HG02798 (cell line): ENCODE data around the gene DPYD.
A peak's percentile ranks its signal among the peaks of the same experiment; 100 is the strongest.

ENCODE experiments used
- ATAC-seq: cut with Tn5 transposase; IDR thresholded peaks from one replicate; pipeline ENCODE4 v1.9.1; 2021; ENCODE audit warnings: mild to moderate bottlenecking; ENCODE audit not compliant: unreplicated experiment, poor library complexity

The DPYD gene

DNA sequence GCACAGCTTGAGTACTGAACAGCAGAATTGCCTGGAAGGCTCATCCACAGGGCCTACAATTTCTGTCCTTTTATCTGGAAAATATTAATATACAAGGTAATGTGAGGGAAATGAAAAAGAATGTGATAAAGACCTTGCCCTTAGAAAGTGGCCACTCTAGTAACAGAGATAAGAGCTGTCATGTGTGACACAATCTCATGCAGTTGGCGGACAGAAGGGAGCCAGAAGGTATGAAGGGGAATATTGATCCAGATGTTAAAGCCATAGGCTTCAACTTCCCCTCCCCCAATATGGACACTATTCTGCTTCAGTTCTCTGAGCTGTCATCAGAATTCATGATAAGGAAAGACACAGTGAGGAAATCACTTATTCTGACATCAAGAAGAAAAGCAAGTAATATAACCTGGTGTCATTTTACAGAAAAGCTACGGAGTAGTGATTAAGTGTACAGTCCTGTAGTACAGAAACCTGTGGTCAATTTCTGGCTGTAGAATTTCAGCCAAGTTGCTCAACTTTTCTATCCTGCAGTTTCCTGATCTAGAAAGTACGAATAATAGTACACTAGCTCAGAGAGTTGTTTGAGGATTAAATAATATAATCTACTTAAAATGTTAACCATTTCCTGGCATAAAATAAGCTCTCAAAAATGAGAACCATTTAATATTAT lies 572.1 kb downstream of the DPYD start:
- ATAC-seq: no peak

DNA sequence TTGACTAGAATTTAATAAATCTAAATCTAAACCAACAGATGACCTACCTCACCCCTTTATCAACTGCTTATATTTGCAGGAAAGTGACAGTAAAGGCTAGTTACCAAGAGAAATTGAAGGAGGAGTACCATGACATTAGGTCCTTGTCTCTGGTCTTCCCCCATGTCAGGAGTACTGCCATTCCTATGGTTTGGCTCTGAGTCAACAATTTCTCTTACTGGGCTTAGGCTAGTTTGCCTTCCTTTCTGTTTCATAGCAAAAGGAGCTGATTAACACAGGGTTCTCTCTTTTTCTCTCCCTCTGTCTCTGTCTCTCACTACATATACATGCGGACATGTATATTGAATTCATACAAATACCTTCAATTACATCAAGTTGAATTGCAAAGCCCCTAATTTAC lies 579.9 kb downstream of the DPYD start:
- no peak for ATAC-seq

DNA sequence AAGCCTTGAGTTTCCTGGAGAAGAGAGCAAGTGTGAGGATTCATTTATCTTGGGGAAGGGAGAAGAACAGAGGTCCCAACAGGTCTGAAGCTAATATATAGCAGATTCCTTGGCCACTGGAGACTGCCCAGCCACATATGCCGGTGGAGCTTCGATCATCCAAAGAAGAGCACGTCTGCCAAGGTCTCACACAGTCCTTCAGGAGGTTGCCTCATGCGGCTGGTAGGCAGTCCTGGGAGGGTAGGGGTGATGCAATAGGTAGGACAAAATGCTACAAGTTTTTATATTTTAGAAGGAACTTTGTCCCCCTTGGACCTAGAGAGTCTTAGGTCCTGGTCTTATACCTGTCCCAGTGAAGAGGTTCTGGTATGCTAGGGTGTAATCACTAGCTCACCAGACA lies 582.5 kb downstream of the DPYD start:
- ATAC-seq: no peak

DNA sequence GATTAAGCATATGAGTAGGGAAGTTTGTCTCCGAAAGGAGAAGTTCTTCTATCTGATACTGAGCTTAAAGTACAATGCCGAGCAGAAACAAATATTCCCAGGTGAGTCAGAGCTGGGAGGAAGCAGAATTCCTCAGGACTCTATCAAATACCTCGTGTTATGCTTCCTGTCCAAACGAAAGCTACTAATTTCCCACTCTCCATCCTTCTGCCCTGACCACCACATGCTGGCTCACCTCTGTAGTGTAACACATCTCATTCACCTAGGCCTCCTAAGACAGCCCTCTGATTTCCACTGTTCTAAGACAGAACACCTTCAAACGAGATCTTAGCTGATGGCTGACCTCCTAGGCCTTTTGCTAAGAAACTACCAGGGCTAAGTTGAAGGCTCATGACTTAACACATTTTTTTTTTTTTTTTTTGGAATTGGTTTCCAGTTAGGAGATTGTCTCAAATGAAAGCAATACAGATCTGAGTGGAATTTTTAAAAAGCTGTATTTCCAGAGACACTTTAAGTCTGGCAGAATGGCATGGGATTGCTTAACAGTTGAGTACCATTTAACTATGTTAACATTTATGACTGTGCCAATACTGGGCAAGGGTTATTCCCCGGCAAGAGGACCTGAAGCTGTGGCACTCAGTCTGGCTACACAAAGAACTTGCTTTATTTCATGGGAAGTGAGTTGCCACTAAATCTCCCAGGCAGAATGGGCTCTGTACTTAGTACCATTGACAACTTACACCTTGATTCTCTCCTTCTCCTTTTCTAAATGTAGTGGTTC lies 583.4 kb downstream of the DPYD start:
- ATAC-seq: no peak

DNA sequence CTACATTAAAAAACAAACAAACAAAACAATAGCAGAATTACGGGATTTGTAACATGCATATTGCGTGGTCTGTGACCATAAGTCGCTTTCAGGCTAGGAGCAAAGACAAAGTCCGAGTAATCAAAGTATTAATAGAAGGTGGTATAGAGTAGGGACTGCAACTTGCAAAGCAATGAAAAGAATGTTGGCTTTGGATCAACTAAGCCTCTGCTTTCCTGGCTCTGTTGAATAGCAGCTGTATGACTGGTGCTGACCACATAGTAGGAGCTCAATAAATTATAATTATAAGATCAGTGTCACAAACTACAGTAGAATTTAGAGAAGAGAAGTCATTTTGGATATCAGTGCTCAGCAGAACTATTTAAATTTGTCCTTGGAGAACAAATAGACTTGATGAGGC lies 586.4 kb downstream of the DPYD start:
- no peak for ATAC-seq

DNA sequence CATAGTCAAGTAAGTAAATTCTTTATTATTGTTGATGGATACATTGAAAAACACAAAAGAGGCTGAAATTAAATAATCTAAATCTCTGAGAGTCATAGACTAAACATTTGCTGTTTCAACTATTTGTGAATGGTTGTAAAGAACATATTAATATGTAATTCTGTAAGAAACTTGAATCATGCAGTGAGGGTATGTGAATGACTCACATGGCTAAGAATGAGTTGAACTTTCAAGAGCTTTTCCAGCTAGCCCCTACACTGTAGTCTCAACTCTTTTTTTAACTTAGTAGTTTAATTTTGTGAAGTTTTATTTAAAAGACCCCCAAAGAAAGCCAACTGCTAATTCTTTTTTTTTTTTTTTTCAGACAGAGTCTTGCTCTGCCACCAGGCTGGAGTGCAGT lies 588.1 kb downstream of the DPYD start:
- ATAC-seq: no peak

DNA sequence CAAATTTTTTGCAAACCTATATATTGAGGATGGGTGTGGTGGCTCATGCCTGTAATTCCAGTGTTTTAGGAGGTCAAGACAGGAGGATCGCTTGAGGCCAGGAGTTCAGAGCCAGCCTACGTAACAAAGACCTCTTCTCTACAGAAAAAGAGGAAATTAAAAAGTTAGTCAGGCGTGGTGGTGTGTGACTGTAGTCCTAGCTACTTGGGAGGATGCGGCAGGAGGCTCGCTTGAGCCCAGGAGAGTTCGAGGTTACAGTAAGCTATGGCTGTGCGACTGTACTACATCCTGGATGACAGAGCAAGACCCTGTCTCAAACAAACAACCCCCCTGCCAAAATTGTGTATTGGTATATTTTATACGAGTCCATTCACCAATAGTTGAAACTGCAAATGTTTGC lies 589.7 kb downstream of the DPYD start:
- ATAC-seq: no peak

DNA sequence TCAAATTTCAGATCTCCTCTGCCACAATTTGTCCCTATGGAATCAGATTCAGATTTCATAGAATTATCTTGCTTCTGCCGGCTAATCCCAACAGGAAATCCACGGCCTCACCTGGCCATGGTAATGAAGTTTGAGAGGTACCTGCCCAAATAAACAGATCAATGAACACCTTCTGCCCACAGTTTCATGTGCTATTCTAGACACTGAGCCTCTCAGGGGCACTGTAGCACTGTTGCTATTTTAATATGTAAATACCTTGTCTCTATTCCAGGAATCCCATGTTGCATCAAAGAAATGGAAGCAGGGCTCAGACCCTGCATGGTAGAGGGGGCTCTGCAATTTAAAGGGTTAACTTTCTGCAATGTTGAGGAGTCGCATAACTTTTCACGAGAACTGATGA lies 606.1 kb downstream of the DPYD start:
- ATAC-seq: no peak

DNA sequence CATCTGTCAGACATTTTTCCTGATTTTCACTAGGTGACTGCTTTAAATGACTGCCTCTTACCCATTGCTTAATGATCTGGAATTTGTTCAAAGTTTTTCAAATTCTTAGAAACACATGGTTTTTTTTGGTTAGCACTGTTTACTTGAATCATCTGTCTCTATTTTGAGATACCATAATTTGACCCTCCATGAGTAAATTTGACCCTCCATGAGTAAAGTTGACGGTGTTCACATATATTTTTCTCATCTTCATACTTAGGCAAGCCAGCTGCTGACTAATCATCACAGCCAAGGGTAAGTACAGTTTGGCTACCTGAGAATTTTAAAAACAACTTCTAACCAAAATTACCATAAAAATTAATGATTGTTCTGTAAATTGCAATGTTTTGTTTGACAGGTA lies 612.7 kb downstream of the DPYD start:
- no peak for ATAC-seq

DNA sequence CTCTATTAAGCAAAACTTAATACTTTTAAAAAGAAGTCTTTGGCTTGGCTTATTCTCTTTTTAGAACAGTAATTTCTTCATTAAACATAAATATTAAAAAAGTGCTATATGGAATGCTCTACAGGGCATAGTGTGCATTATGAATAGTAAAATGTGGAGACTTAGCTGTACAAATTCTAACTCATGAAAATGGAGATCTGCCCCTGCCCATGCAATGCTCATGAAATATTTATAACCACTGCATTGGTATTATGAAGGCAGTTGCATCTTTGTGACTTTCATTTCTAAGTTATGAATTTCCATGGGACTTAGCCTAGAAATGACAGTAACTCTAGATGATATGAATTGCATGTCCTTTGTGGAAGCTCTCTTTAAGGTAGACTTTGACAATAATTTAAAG lies 613.3 kb downstream of the DPYD start:
- no peak for ATAC-seq

DNA sequence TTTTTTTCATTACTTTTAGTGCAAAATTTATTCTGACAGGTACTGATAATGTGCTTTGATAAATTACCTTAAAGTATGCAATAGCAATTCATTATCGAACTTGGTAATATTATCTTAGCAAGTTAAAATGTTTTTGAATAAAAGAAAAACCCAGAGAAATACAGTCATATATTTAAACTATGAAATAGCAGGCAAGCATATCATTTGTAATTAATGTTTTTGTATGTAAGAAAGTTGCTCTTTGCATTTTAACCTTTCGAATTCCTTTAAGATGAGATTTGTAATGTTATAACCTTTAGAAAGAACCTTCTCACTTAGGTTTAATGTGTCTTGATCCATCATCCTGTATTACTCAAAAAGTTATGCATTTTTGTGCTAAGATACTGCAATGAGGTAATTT lies 613.7 kb downstream of the DPYD start:
- no peak for ATAC-seq

DNA sequence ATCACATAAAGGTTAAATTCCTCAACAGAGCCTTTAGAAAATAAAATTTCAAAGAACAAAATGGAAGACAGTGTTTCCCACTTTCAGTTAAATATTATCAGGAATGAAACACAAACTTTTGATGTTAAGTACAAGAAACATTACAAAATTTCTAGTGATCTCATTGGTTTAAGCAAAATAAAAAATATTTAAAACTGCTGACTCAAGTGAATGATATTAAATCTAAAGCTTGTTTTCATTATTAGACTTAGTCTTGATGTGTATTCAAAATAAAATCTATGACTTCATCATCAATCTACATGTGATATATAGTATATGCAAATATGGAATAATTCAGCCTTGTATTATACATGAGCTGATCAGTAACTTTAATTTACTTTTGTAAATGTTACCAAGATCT lies 614.3 kb downstream of the DPYD start:
- no peak for ATAC-seq

DNA sequence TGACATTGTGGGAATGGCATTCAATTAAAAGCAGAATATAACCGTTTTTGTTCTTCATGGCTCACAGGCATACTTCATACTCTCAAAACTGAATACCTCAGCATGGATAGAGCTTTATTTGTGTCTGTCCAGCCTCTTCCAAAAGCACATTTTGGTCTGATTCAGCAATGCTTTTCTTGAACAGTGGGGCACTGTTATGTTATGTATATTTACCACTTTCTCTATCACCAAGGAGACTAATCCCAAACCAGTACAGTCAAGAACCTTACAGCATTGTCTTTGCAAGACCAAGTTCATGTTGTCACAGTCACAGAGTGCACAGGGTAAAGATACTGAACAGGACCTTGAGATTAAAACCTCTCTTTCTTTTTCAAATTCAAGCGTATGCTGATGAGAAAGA lies 616.5 kb downstream of the DPYD start:
- ATAC-seq: no peak

DNA sequence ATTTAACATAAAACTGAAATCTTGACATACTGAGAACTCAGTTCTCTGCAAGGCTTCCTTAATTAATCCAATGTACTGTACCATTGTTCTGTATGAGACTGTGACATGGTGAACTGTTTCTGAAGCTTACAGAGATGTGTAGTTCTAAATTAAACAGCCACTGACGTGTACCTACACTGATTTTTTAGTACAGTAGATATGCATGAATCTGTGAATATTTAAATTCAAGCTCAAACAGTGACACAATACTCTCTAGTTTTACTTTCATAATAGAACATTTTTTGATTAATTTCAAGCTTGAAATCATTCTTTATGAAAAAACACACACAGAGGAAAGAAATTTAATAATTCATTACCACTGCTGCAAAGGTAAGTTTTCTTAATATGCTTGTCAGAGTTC lies 621.9 kb downstream of the DPYD start:
- ATAC-seq: no peak

DNA sequence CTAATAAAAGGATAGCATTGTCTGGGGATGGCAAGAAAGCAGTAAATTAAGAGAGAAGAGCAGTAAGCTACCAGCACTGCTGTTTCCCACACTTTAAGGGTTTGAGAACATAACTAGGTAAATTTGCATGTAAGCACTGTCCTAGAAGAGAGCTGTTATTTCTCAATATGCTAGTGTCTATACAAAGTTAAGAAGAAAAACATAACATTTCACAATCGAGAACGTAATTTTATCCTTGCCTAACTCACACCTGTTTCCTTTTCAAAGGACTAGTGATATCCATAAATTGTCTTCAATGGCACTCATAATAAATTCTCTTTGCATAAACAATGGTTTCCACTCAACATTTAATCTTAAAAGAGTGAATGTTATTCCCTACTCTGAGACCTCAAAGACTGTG lies 623.2 kb downstream of the DPYD start:
- ATAC-seq: no peak

DNA sequence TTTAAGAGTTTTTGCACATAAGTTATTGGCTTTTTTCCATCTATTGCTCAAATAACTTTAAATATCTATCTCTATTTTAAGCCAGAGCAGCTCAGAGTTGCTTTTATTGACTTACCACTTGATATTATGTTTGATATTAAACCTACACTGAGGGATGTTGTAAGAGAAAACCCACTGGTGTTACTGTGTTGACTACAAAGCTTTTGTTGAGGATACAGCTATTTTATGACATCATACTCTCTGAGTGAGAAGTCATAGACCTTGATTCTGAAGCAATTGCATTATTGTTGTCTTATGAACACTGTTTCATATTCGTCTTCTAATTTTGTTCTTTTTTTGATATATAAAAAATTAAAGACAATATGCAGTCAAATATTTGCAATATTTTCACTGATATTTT lies 638.9 kb downstream of the DPYD start:
- ATAC-seq: no peak

DNA sequence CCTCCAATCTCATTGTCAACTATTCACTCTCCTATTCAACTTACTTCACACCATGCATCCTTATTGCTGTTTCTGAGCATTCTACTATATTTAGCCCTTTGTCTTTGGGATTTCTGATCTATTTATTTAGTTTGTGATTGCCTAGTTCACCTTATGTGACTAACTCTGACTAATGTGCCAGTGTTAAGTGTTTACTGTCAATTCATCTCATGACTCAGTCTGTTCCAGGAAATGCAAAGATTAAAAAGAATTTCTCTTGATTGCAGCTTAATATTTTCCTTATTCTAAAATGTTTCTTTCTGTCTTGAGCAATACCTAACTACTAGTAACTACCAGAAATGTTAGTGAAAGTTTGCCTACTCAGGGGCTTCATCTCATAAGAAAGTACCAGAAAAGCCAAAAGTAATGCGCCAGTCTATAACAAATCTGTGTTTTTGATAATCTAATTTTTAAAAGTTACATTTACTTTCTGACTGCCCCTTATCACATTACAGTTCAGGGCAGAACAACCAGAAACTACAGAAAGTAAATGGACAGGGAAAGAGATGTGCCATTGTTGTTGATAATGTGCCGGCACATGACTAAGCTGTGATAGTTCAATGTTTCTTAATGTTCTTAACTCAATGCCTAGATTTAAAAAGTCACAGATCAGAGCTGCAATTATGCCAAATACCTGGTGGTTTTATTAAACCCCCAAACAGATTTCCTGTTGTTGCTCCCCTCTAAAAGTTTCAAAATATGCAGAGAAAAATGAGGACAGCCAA lies 642.8 kb downstream of the DPYD start:
- ATAC-seq: no peak

DNA sequence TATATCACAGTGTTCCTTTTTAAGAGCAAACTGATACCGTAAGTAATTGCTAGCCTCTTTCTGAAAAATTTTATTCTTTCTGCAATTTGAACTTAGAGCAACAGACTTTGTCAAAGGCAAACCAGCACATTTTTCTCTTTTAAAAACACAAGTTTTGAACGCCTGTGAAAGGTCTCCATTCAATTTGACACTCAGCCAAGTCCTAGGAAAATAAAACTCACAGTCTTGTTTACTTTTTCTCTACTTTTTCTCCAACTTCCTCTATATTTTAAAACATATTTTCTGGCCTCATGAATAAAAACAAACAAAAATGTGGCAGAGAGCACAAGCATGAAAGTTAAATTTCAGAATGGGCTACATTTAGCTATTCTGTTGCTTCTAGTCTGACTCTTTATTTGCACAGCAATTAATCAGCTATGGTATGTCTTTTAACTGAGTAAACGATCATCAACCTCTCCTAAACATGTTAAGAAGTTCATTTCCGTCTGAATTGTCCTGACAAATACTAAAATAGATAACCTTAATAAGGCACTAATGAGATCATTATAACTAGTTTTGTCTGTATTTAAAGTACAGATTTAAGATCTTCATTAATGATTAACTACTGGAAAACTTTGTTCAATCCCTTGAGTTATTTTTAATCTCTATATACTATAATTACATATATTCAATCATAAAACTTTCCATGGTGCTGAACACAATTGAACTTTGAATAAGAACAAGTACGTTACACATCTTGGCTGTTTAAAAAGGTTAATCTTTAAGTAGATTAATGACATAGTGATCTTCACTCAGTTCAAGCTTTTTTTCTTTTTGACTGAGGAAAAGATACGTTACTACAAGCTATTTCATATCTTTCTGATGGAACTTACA lies 648.7 kb downstream of the DPYD start:
- ATAC-seq: no peak

DNA sequence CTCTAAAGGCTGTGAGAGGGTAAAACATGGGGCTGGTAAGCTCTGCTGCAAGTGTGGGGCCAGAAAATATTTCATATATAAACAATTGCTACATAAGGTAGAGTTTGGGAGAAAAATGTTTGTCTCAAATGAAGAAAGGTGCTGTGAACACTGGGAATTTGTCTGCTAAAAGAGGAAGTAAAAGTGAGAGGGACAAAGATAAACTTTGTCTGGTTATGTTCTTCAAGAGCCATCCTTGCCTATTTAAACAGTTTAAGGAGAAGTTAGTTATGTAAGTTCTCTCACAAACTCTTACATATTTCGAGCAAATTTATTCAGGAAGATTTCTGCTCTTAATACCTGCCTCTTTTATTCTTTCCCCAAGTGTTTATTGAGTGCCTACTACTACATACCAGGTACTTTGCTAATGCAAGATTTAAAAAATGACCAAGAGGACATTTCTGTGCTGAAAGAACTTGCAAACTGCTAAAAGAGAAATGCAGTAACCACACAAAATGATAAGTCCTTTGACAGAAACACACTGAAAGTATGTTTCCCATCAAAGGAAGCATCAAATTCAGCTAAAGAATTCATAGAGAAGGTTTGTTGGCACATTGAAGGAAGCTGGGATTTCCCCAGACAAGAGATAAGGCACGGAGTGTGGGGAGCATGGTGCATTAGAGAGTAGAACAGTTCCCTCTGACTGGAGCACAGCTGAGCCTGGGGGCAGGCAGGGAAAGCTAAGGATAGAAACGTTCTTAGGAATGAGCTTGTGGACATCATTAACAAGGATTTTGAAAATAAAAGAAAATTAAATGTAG lies 650.1 kb downstream of the DPYD start:
- ATAC-seq: peak; percentile 41

DNA sequence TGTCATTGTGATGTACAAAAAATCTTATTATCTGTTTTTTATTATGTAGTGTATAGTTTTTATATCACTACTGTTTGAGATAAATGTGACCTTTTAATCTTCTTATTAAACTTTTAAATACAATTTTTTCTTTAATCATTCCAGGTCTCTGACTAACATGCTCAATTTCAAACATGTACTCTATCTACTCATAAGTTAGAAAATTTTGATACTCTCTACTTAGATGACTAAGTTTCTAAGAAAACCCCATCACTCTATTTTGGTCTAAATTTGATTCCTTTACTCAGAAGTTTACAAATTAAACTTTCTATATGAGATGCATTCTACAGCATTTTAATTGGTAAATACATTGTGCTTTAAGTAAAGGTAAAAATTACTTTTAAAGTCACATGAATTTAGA lies 655.2 kb downstream of the DPYD start:
- ATAC-seq: no peak
